A549 (cell line): ENCODE measurements around the gene CDK14. TPM values are rescaled to one million over a fixed set of nuclear protein-coding genes. Genes with fewer than 3 reads are reported as not detected.
"Not testable (repeated sequence)": the region's sequence is repeated elsewhere in the genome, so short reads cannot be mapped to it uniquely, and the experiment has no call there.

Source experiments
- ATAC-seq, 2 experiments: fragments of 200-7000 bp in 1 of 2; fragments of >200 bp in 1 of 2; cut with Nextera tagmentation in 1 of 2; cut with Tn5 transposase in 1 of 2; 3 replicates each; pipeline versions ENCODE4 v1.8.0 to v1.9.1; 2018 to 2020; ENCODE audit warnings: mild to moderate bottlenecking in 1 of 2, moderate library complexity in 1 of 2
- CTCF ChIA-PET: fragments of 300-600 bp; sonication (Branson Sonifier 250); formaldehyde crosslinking; extraction: SDS; loops from one replicate; lab custom pipeline; 2021; ENCODE audit warnings: antibody characterized with exemption, inconsistent platforms; lab: Yijun Ruan, JAX
- POLR2A ChIA-PET: fragments of 350-600 bp; formaldehyde crosslinking; extraction: SDS; loops from one replicate; lab custom pipeline; 2021; ENCODE audit warnings: antibody characterized with exemption, inconsistent platforms; lab: Yijun Ruan, JAX
- DNase-seq, 2 experiments: peaks; one replicate each; pipeline versions ENCODE4 v3.0.0 to v3.0.0-alpha.2; 2011 to 2016; ENCODE audit warnings: low read depth in 1 of 2, low spot score in 1 of 2
- FAIRE-seq: peaks from 2 replicates; lab custom pipeline; 2011; peaks lifted over from hg19 to GRCh38; lab: Jason Lieb, UNC
- H3K27ac ChIP-seq, 2 experiments: fragments of >200 bp; sonication (Bioruptor Twin); formaldehyde crosslinking; 3 replicates each; pipeline ENCODE4 v1.5.1; 2016 to 2017
- H3K4me1 ChIP-seq: fragments of >200 bp; sonication (Bioruptor Twin); formaldehyde crosslinking; 3 replicates; pipeline ENCODE4 v1.6.1; 2016
- H3K4me2 ChIP-seq: fragments of >200 bp; sonication (Bioruptor Twin); formaldehyde crosslinking; 3 replicates; pipeline ENCODE4 v1.6.1; 2016
- H3K4me3 ChIP-seq: fragments of >200 bp; sonication (Bioruptor Twin); formaldehyde crosslinking; 3 replicates; pipeline ENCODE4 v1.5.1; 2016
- H3K9me3 ChIP-seq: fragments of >200 bp; sonication (Bioruptor Twin); formaldehyde crosslinking; 3 replicates; pipeline ENCODE4 v1.6.1; 2016
- BHLHE40 ChIP-seq: IDR thresholded peaks from 2 replicates; pipeline ENCODE4 v1.6.1; 2012; ENCODE audit warnings: low read depth, low read length, inconsistent platforms
- CEBPB ChIP-seq, 2 experiments: fragments of >200 bp in 1 of 2; sonication (Bioruptor Twin) in 1 of 2; formaldehyde crosslinking in 1 of 2; IDR thresholded peaks; 2 replicates each; pipeline ENCODE4 v1.6.1; 2012 to 2016
- CHD2 ChIP-seq: fragments of 150-350 bp; IDR thresholded peaks from 2 replicates; pipeline ENCODE4 v1.6.1; 2014; ENCODE audit warnings: low read length; ENCODE audit not compliant: partially characterized antibody
- EHF ChIP-seq: fragments of 250-450 bp; sonication (Bioruptor Pico); IDR thresholded peaks from 2 replicates; pipeline ENCODE4 v1.5.0; 2020; ENCODE audit warnings: mild to moderate bottlenecking
- EHMT2 ChIP-seq: fragments of 200-600 bp; sonication (generic); IDR thresholded peaks from 2 replicates; pipeline ENCODE4 v1.6.1; 2016; ENCODE audit warnings: antibody characterized with exemption, low read depth, mild to moderate bottlenecking, moderate library complexity
- ESRRA ChIP-seq: fragments of 150-350 bp; IDR thresholded peaks from 2 replicates; pipeline ENCODE4 v1.6.1; 2014; ENCODE audit warnings: mild to moderate bottlenecking, low read length, borderline replicate concordance
- FOSL2 ChIP-seq, 2 experiments: fragments of 450-650 bp in 1 of 2; fragments of >200 bp in 1 of 2; sonication (Bioruptor Twin) in 1 of 2; formaldehyde crosslinking; IDR thresholded peaks; 2 replicates each; pipeline versions ENCODE4 v1.5.0 to v1.6.1; 2016 to 2020; ENCODE audit warnings: mild to moderate bottlenecking in 1 of 2, moderate library complexity in 1 of 2
- FOXS1 ChIP-seq: fragments of 250-450 bp; sonication (Bioruptor Pico); IDR thresholded peaks from 2 replicates; pipeline ENCODE4 v1.5.0; 2020; ENCODE audit warnings: mild to moderate bottlenecking, moderate library complexity
- HOXB13 ChIP-seq: fragments of 250-450 bp; sonication (Bioruptor Pico); IDR thresholded peaks from 2 replicates; pipeline ENCODE4 v1.5.0; 2020; ENCODE audit warnings: low read depth, mild to moderate bottlenecking, moderate library complexity
- HOXB5 ChIP-seq: fragments of 250-450 bp; sonication (Bioruptor Pico); IDR thresholded peaks from 2 replicates; pipeline ENCODE4 v1.5.0; 2020; ENCODE audit warnings: mild to moderate bottlenecking, moderate library complexity
- JUN ChIP-seq, 2 experiments: fragments of >200 bp; sonication (Bioruptor Twin); formaldehyde crosslinking; IDR thresholded peaks; 2 replicates in 1 of 2; 3 replicates in 1 of 2; pipeline ENCODE4 v1.6.1; 2016 to 2017
- KDM1A ChIP-seq: fragments of 200-600 bp; sonication (generic); IDR thresholded peaks from 2 replicates; pipeline ENCODE4 v1.6.1; 2016; ENCODE audit warnings: low read depth, mild to moderate bottlenecking
- MAZ ChIP-seq: fragments of 150-350 bp; IDR thresholded peaks from 2 replicates; pipeline ENCODE4 v1.6.1; 2014; ENCODE audit warnings: antibody characterized with exemption, low read depth, low read length, borderline replicate concordance
- MYC ChIP-seq: IDR thresholded peaks from 2 replicates; pipeline ENCODE4 v1.6.1; 2012; ENCODE audit warnings: mild to moderate bottlenecking, inconsistent platforms, low read length, improper control_type of control experiment, borderline replicate concordance
- NPAS2 ChIP-seq: fragments of 250-450 bp; sonication (Bioruptor Pico); IDR thresholded peaks from 2 replicates; pipeline ENCODE4 v1.8.0; 2022; ENCODE audit warnings: mild to moderate bottlenecking, moderate library complexity, borderline replicate concordance
- PHF8 ChIP-seq: fragments of 200-600 bp; sonication (generic); IDR thresholded peaks from 2 replicates; pipeline ENCODE4 v1.6.1; 2016; ENCODE audit warnings: low read depth, mild to moderate bottlenecking, antibody characterized with exemption, moderate library complexity, borderline replicate concordance
- POLR2A ChIP-seq: IDR thresholded peaks from 2 replicates; pipeline ENCODE4 v1.6.1; 2012; ENCODE audit warnings: mild to moderate bottlenecking, low read length
- POLR2AphosphoS2 ChIP-seq: conservative IDR thresholded peaks from 2 replicates; pipeline ENCODE4 v1.6.1; 2012; ENCODE audit warnings: low read length, improper control_type of control experiment, inconsistent platforms
- RAD21 ChIP-seq, 2 experiments: fragments of >200 bp in 1 of 2; sonication (Bioruptor Twin) in 1 of 2; formaldehyde crosslinking in 1 of 2; IDR thresholded peaks in 1 of 2; conservative IDR thresholded peaks in 1 of 2; 2 replicates in 1 of 2; 3 replicates in 1 of 2; pipeline ENCODE4 v1.6.1; 2012 to 2018; ENCODE audit warnings: inconsistent platforms in 1 of 2
- RNF2 ChIP-seq: fragments of 200-600 bp; sonication (generic); IDR thresholded peaks from 2 replicates; pipeline ENCODE4 v1.6.1; 2016; ENCODE audit warnings: low read depth, mild to moderate bottlenecking, antibody characterized with exemption, moderate library complexity, borderline replicate concordance
- SREBF2 ChIP-seq: fragments of 450-650 bp; IDR thresholded peaks from 2 replicates; pipeline ENCODE4 v1.6.1; 2014; ENCODE audit warnings: mild to moderate bottlenecking, moderate library complexity
- TP53 ChIP-seq: fragments of 250-450 bp; sonication (Bioruptor Pico); IDR thresholded peaks from 2 replicates; pipeline ENCODE4 v1.5.0; 2021; ENCODE audit warnings: mild to moderate bottlenecking, moderate library complexity
- WGBS: methylation state at CpG from one replicate; pipeline ENCODE4 v1.1.6; 2017; ENCODE audit errors: missing lambda C conversion rate; 5-methylcytosine and 5-hydroxymethylcytosine counted together
- polyA plus RNA-seq, 4 experiments: library from polyadenylated mRNA; depleted of rRNA in 3 of 4; stranded (reverse); fragments of >200 nt; fragmentation: RNase III in 1 of 4; extraction: RNeasy Plus Mini Kit Qiagen cat#74134 plus additional on column Dnase treatment in 1 of 4; gene quantifications; 2 replicates in 3 of 4; 3 replicates in 1 of 4; pipeline ENCODE4 v1.2.3, GENCODE V29; 2011 to 2017
- TF ChIP-seq, protein P1 (sequence below): fragments of 200-600 bp; sonication (generic); IDR thresholded peaks from 2 replicates; pipeline ENCODE4 v1.6.1; 2016; ENCODE audit warnings: antibody characterized with exemption, mild to moderate bottlenecking, moderate library complexity
- TF ChIP-seq, protein P2 (sequence below): IDR thresholded peaks from 2 replicates; pipeline ENCODE4 v1.6.1; 2012
- TF ChIP-seq, protein P3 (sequence below): fragments of 150-350 bp; IDR thresholded peaks from 2 replicates; pipeline ENCODE4 v1.6.1; 2014; ENCODE audit warnings: low read depth, mild to moderate bottlenecking, low read length
- TF ChIP-seq, protein P4 (sequence below): fragments of >200 bp; sonication (Bioruptor Twin); formaldehyde crosslinking; IDR thresholded peaks from 2 replicates; pipeline ENCODE4 v1.6.1; 2016

Gene CDK14
- polyA plus RNA-seq, 2 of the 4 experiments (the other 2 are of a cell fraction), result 0.21 to 0.23 TPM

DNA sequence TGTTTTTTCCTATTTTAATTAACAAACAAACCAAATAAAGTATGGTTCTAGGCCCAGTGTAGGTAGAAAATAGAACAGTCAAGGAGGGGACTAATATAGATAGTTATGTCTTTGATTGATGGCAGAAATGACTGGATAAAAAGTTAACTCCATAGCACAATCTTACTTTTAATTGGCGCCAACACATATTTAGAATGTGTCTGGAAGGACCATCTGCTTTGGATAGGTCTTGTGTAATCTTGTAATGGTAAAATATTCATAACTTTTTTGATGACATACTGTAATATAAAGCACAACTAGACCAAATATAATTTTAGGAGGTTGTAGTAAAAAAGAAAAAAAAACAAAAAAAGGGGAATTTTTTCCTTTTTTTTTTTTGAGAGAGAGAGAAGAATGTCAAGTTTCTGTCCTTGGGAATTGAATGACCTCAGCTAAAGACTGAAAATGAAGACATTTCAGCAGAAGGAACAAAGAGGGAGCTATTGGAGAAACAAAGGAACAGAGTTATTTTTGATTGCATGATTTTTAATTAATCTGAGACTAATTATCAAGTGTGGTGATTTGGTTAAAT, 193.7 kb downstream of the CDK14 start (continued):
- TF ChIP-seq MAZ, result no peak

- H3K9me3 ChIP-seq, result no peaks in the 10 kb centered on the region
- ATAC-seq, result no peak
- POLR2A ChIA-PET, result no interaction called here
- no peak overlapping the region for H3K27ac ChIP-seq
- WGBS, result 27% methylated on average over 3 of the region's 3 CpGs
- no peak overlapping the region for H3K4me2 ChIP-seq
- TF ChIP-seq CHD2 (no peak), EHF (no peak), RNF2 (no peak), HOXB5 (no peak), HOXB13 (no peak), RAD21 (conservative IDR thresholded peaks at IDR 0.05 in 1 of 2, IDR thresholded peaks at IDR 0.05 in 1 of 2) (no peak)
- TF ChIP-seq, protein P1, sequence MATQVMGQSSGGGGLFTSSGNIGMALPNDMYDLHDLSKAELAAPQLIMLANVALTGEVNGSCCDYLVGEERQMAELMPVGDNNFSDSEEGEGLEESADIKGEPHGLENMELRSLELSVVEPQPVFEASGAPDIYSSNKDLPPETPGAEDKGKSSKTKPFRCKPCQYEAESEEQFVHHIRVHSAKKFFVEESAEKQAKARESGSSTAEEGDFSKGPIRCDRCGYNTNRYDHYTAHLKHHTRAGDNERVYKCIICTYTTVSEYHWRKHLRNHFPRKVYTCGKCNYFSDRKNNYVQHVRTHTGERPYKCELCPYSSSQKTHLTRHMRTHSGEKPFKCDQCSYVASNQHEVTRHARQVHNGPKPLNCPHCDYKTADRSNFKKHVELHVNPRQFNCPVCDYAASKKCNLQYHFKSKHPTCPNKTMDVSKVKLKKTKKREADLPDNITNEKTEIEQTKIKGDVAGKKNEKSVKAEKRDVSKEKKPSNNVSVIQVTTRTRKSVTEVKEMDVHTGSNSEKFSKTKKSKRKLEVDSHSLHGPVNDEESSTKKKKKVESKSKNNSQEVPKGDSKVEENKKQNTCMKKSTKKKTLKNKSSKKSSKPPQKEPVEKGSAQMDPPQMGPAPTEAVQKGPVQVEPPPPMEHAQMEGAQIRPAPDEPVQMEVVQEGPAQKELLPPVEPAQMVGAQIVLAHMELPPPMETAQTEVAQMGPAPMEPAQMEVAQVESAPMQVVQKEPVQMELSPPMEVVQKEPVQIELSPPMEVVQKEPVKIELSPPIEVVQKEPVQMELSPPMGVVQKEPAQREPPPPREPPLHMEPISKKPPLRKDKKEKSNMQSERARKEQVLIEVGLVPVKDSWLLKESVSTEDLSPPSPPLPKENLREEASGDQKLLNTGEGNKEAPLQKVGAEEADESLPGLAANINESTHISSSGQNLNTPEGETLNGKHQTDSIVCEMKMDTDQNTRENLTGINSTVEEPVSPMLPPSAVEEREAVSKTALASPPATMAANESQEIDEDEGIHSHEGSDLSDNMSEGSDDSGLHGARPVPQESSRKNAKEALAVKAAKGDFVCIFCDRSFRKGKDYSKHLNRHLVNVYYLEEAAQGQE, result no peak
- TF ChIP-seq, all 56 proteins: peak for 0
- FAIRE-seq (no peak), DNase-seq (no peak)
- H3K4me1 ChIP-seq, result no peaks in the 10 kb centered on the region
- CTCF ChIA-PET, result no interaction called here
- H3K4me3 ChIP-seq, result no peak overlapping the region
Observed at GRCh38 chr7:90791596-90791995, 195.5 kb downstream of the CDK14 start.

GRCh38 chr7:90792301-90792700, 196.2 kb downstream of the CDK14 start:
- no peak for ATAC-seq
- no peak overlapping the region for H3K4me3 ChIP-seq
- no peaks in the 10 kb centered on the region for H3K9me3 ChIP-seq
- FAIRE-seq, result no peak
- H3K4me1 ChIP-seq, result no peaks in the 10 kb centered on the region
- no peak overlapping the region for H3K27ac ChIP-seq
- ChIA-PET CTCF (no interaction called here), POLR2A (no interaction called here)
- DNase-seq, result no peak
- WGBS, result 0% methylated on average over 1 of the region's 1 CpG
- H3K4me2 ChIP-seq, result no peak overlapping the region
- TF ChIP-seq ESRRA, result no peak
- TF ChIP-seq POLR2A, result no peak
- TF ChIP-seq, protein P2, sequence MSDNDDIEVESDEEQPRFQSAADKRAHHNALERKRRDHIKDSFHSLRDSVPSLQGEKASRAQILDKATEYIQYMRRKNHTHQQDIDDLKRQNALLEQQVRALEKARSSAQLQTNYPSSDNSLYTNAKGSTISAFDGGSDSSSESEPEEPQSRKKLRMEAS, result no peak
- TF ChIP-seq PHF8, result no peak
- TF ChIP-seq FOXS1 (CRISPR knock-in tag), result no peak
- no peak for TF ChIP-seq CEBPB (IDR thresholded peaks at IDR 0.05)

GRCh38 chr7:90794234-90794633, 198.1 kb downstream of the CDK14 start:
- ATAC-seq, CTCF ChIA-PET, FAIRE-seq, H3K9me3 ChIP-seq, DNase-seq, H3K4me1 ChIP-seq, H3K4me3 ChIP-seq, POLR2A ChIA-PET, H3K4me2 ChIP-seq, H3K27ac ChIP-seq: not testable (repeated sequence)
- 45% methylated on average over 12 of the region's 12 CpGs for WGBS

GRCh38 chr7:90797596-90797995, 201.5 kb downstream of the CDK14 start:
- 3% methylated on average over 2 of the region's 2 CpGs for WGBS
- no peak for ATAC-seq
- TF ChIP-seq MYC, result no peak
- TF ChIP-seq KDM1A, result no peak
- TF ChIP-seq, protein P3, sequence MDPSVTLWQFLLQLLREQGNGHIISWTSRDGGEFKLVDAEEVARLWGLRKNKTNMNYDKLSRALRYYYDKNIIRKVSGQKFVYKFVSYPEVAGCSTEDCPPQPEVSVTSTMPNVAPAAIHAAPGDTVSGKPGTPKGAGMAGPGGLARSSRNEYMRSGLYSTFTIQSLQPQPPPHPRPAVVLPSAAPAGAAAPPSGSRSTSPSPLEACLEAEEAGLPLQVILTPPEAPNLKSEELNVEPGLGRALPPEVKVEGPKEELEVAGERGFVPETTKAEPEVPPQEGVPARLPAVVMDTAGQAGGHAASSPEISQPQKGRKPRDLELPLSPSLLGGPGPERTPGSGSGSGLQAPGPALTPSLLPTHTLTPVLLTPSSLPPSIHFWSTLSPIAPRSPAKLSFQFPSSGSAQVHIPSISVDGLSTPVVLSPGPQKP, result no peak
- TF ChIP-seq, protein P4, sequence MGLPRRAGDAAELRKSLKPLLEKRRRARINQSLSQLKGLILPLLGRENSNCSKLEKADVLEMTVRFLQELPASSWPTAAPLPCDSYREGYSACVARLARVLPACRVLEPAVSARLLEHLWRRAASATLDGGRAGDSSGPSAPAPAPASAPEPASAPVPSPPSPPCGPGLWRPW, result no peak
- no peak for TF ChIP-seq MAZ
- no peak for TF ChIP-seq BHLHE40
- TF ChIP-seq EHMT2, result no peak
- TF ChIP-seq NPAS2 (CRISPR knock-in tag), result no peak
- TF ChIP-seq FOSL2 (IDR thresholded peaks at IDR 0.05), result no peak
- TF ChIP-seq FOSL2 (CRISPR knock-in tag; IDR thresholded peaks at IDR 0.05), result no peak
- no peak for TF ChIP-seq JUN (IDR thresholded peaks at IDR 0.05)
- no peak for TF ChIP-seq TP53 (CRISPR knock-in tag)
- TF ChIP-seq POLR2AphosphoS2, result no peak
- no peak for TF ChIP-seq SREBF2

More at GRCh38 chr7:90797596-90797995, 201.5 kb downstream of the CDK14 start:
- no peak for DNase-seq
- no peak overlapping the region for H3K4me2 ChIP-seq
- POLR2A ChIA-PET, result no interaction called here
- H3K4me3 ChIP-seq, result no peak overlapping the region
- CTCF ChIA-PET, result no interaction called here
- H3K27ac ChIP-seq, result no peak overlapping the region
- no peak for FAIRE-seq
- no peaks in the 10 kb centered on the region for H3K4me1 ChIP-seq
- no peaks in the 10 kb centered on the region for H3K9me3 ChIP-seq
